IPS-15b (cell line): ENCODE measurements around the gene ACOT13.
"Not testable (repeated sequence)": the region's sequence is repeated elsewhere in the genome, so short reads cannot be mapped to it uniquely, and the experiment has no call there.

Source experiments
- H3K27me3 ChIP-seq: one replicate; pipeline ENCODE4 v1.6.1; 2013; ENCODE audit warnings: low read length; ENCODE audit not compliant: control insufficient read depth, insufficient read depth
- H3K36me3 ChIP-seq: one replicate; pipeline ENCODE4 v1.6.1; 2013; ENCODE audit warnings: low read length; ENCODE audit not compliant: control insufficient read depth, insufficient read depth
- H3K4me1 ChIP-seq: one replicate; pipeline ENCODE4 v1.6.1; 2013; ENCODE audit warnings: mild to moderate bottlenecking, low read length; ENCODE audit not compliant: control insufficient read depth, insufficient read depth
- H3K4me3 ChIP-seq: one replicate; pipeline ENCODE4 v1.5.1; 2013; ENCODE audit warnings: low read depth, low read length
- H3K9ac ChIP-seq: one replicate; pipeline ENCODE4 v1.6.1; 2013; ENCODE audit warnings: low read depth, mild to moderate bottlenecking, low read length
- H3K9me3 ChIP-seq: one replicate; pipeline ENCODE4 v1.6.1; 2013; ENCODE audit warnings: mild to moderate bottlenecking, low read length; ENCODE audit not compliant: control insufficient read depth, insufficient read depth

Gene ACOT13

DNA sequence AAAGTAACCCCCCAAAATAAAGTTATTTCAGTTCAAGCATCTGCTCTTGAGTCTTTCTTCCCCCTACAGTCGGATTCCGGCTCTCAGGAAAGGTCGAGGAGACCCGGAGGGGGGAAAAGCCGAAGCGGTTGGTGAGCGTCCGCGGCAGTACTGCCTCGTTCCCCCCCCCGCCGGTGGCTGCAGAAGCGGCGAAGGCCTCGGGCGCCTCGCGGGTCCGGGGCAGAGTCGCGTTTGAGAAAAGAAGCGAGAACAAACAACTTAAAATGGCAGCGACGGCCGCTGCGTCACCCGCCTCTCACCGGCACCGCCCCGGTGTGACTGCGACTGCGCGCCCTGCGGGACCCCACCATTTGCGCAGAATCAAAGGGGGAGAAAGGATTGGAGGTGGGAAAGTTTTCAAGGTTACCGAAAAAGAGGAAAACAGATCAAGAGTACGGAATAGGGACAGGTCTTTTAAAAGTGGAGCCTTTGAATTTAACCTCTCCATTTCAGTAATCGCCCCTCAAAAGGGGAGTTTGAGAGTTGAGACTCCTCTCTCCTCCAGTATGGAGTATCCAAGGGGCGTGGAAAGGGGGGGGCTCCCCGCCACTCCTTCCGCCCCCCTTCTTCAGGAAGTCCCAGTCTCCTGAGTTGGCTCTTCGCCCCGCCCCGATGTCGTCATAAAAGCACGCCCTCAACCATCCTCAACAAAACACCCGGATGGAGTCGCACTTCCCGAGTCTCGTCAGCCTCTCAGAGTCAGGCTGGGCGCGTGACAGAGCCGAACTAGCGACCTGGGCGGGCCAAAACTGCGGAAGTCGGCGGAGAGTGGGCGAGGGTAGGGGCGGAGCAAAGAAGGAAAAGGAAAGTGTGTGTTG, 54.0 kb downstream of the ACOT13 start:
- Histone ChIP-seq H3K9me3 (no peaks in the 10 kb centered on the region), H3K27me3 (no peaks in the 10 kb centered on the region), H3K36me3 (peaks cover 4% of the 10 kb centered on the region), H3K4me3 (peak overlapping the region; percentile 89), H3K9ac (peak overlapping the region; percentile 99), H3K4me1 (peaks cover 3% of the 10 kb centered on the region)

GRCh38 chr6:24721461-24722215, 54.8 kb downstream of the ACOT13 start:
- Histone ChIP-seq H3K4me1 (peaks cover 8% of the 10 kb centered on the region), H3K36me3 (no peaks in the 10 kb centered on the region), H3K27me3 (no peaks in the 10 kb centered on the region), H3K4me3 (peak overlapping the region; percentile 82), H3K9ac (peak overlapping the region; percentile 93), H3K9me3 (no peaks in the 10 kb centered on the region)

DNA sequence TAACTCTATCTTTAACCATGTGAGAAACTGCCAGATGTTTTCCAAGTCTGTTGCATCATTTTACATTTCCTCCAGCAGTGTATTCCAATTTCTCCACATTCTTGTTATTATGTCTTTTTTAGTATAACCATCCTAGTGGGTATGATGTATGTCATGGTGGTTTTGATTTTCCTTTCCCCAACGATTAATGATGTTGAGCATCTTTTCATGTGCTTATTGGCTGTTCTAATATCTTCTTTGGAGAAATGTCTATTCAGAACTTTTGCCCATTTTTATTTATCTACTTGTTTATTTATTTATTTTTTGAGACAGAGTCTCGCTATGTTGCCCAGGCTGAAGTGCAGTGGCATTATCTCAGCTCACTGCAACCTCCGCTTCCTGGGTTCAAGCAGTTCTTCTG, 56.4 kb downstream of the ACOT13 start:
- Histone ChIP-seq H3K4me3 (no peak overlapping the region), H3K9me3 (no peaks in the 10 kb centered on the region), H3K36me3 (no peaks in the 10 kb centered on the region), H3K27me3 (no peaks in the 10 kb centered on the region), H3K9ac (no peak overlapping the region), H3K4me1 (peaks cover 7% of the 10 kb centered on the region)

DNA sequence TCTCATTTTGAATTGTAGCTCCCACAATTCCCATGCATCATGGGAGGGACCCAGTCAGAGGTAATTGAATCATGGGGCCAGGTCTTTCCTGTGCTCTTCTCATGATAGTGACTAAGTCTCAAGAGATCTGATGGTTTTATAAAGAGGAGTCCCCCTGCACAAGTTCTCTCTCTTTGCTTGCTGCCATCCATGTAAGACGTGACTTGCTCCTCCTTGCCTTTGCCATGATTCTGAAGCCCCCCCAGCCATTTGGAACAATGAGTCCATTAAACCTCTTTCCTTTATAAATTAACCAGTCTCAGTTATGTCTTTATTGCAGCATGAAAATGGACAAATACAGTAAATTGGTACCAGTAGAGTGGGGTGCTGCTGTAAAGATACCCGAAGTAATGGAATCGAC, 63.8 kb downstream of the ACOT13 start:
- not testable (repeated sequence) for H3K4me3 ChIP-seq, H3K9ac ChIP-seq, H3K27me3 ChIP-seq, H3K36me3 ChIP-seq, H3K4me1 ChIP-seq
- peaks cover 11% of the 10 kb centered on the region for H3K9me3 ChIP-seq

- not testable (repeated sequence) for H3K9ac ChIP-seq, H3K27me3 ChIP-seq, H3K4me1 ChIP-seq, H3K36me3 ChIP-seq, H3K4me3 ChIP-seq
- H3K9me3 ChIP-seq: peaks cover 11% of the 10 kb centered on the region
Observed at GRCh38 chr6:24731456-24732134, 64.7 kb downstream of the ACOT13 start.

GRCh38 chr6:24734166-24734565, 67.3 kb downstream of the ACOT13 start:
- Histone ChIP-seq H3K36me3 (no peaks in the 10 kb centered on the region), H3K4me3 (no peak overlapping the region), H3K9me3 (peaks cover 11% of the 10 kb centered on the region), H3K27me3 (no peaks in the 10 kb centered on the region), H3K4me1 (no peaks in the 10 kb centered on the region), H3K9ac (no peak overlapping the region)

GRCh38 chr6:24734710-24735109, 67.8 kb downstream of the ACOT13 start:
- not testable (repeated sequence) for H3K36me3 ChIP-seq, H3K27me3 ChIP-seq, H3K4me1 ChIP-seq, H3K4me3 ChIP-seq, H3K9ac ChIP-seq
- peaks cover 11% of the 10 kb centered on the region for H3K9me3 ChIP-seq

- Histone ChIP-seq H3K9ac (no peak overlapping the region), H3K27me3 (no peaks in the 10 kb centered on the region), H3K9me3 (no peaks in the 10 kb centered on the region), H3K36me3 (no peaks in the 10 kb centered on the region), H3K4me1 (no peaks in the 10 kb centered on the region), H3K4me3 (no peak overlapping the region)
Observed at GRCh38 chr6:24738741-24739140, 71.9 kb downstream of the ACOT13 start.

DNA sequence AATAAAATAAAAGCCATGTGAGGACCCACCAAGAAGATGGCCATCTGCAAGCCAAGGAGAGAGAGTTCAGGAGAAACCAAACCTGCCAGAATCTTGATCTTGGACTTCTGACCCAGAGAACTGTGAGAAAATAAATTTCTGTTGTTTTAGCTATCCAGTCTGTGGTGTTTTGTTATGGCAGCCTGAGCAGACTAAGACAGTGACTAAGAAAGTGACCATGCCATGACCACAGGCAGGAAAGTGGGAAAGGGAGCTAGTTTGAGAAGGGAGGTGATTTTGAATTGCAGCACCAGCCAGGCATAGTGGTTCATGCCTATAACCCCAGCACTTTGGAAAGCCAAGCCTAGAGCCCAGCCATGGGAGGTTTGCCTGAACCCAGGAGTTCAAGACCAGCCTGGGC, 74.0 kb downstream of the ACOT13 start:
- Histone ChIP-seq H3K4me3 (no peak overlapping the region), H3K36me3 (no peaks in the 10 kb centered on the region), H3K27me3 (no peaks in the 10 kb centered on the region), H3K9ac (no peak overlapping the region), H3K9me3 (no peaks in the 10 kb centered on the region), H3K4me1 (no peaks in the 10 kb centered on the region)

DNA sequence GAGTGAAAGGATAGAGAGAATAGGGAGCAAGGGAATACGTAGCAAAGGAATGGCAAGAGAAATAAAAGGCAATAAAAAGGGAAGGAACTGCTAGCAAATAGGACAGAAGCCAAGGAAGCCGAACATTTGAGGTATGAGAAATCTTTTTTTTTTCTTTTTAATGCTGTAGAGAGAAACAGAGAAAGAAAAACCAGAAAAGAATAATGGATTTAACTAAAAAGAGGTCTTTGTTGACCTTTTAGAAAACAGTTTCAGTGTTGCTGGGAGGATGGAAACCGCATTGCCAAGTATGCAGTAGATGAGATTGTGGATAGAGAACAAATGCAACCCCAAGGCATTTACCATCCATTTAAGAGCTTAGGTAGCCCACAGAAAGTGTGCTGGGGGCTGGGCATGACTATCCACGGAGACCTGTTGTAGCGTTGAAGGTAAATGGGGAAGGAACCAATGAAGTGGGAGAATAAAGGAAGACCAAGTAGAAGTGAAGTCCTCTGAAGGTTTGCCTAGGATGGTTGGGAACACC, 75.4 kb downstream of the ACOT13 start:
- no peak overlapping the region for H3K9ac ChIP-seq
- no peaks in the 10 kb centered on the region for H3K4me1 ChIP-seq
- H3K4me3 ChIP-seq: no peak overlapping the region

DNA sequence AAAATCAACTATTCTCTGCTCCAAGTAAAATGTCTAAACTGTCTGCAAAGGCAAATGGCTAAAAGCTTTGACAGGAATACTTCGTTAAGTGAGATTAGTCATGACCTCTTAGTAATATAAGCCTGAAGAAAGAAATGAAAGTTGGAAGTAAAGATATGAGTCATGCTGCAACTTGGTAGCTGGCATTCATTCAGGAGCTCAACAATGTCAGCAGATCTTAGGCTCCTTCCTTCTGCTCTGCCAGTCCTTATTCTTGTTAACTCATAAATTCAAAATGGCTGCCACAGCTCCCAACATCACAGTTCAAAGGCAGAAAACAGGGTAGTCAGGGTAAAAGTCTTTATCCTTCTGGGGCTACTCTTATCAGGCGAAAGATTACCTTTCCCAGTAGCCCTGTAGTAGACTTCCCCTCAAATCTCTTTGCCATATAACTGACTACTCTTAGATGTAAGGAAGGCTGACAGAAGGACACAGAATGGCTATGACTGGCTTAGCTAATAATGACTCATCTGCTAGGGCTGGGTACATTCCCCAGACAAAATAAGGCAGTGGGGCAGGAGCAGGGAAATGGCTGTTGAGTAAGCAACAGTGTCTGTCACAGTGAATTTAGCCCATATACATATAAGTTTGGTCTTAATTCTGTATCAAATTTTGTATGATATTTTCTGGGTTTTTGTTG, 76.5 kb downstream of the ACOT13 start:
- H3K36me3 ChIP-seq: no peaks in the 10 kb centered on the region
- H3K4me3 ChIP-seq: no peak overlapping the region
- H3K9ac ChIP-seq: no peak overlapping the region
- no peaks in the 10 kb centered on the region for H3K27me3 ChIP-seq
- H3K9me3 ChIP-seq: no peaks in the 10 kb centered on the region
- no peaks in the 10 kb centered on the region for H3K4me1 ChIP-seq

More for the DNA sequence above, 75.4 kb downstream of the ACOT13 start:
- Histone ChIP-seq H3K27me3 (no peaks in the 10 kb centered on the region), H3K9me3 (no peaks in the 10 kb centered on the region), H3K36me3 (no peaks in the 10 kb centered on the region)
